ENCODE measurements around the gene RAB28.

- no peak for TF ChIP-seq EZH2 (IDR thresholded peaks at IDR 0.05; ENCODE audit: low read depth, unreplicated experiment)
- no peak for TF ChIP-seq CTCF (conservative IDR thresholded peaks at IDR 0.05; ENCODE audit: low read depth in 2 of 2)
- no peak for TF ChIP-seq POLR2AphosphoS5 (IDR thresholded peaks at IDR 0.05; ENCODE audit: low read depth)
- no peak for TF ChIP-seq ZNF331 (CRISPR knock-in tag; IDR thresholded peaks at IDR 0.05; ENCODE audit: low read depth)
- no peak for TF ChIP-seq REST (IDR thresholded peaks at IDR 0.05; ENCODE audit: unreplicated experiment)
- no peak for TF ChIP-seq JUNB (IDR thresholded peaks at IDR 0.05; ENCODE audit: unreplicated experiment)
- TF ChIP-seq CREB1 (CRISPR knock-in tag; IDR thresholded peaks at IDR 0.05; ENCODE audit: low read depth), result no peak
Observed at GRCh38 chr4:13454786-13455185, 29.4 kb downstream of the RAB28 start.
